Activated CD4-positive, alpha-beta T cell treated with anti-CD3 and anti-CD28 coated beads, Interleukin-2, Interleukin-6, amounts not matched to agents 100 ng/mL and 50 ng/mL, durations not matched to agents 16 hours and 8 hours (primary cell): ENCODE measurements around the gene ASB8.
A peak's percentile ranks its signal among the peaks of the same experiment; 100 is the strongest.
"Not testable (repeated sequence)": the region's sequence is repeated elsewhere in the genome, so short reads cannot be mapped to it uniquely, and the experiment has no call there.

ENCODE experiments used
- DNase-seq: peaks from one replicate; pipeline ENCODE4 v3.0.0-alpha.2; 2020

The ASB8 gene

DNA sequence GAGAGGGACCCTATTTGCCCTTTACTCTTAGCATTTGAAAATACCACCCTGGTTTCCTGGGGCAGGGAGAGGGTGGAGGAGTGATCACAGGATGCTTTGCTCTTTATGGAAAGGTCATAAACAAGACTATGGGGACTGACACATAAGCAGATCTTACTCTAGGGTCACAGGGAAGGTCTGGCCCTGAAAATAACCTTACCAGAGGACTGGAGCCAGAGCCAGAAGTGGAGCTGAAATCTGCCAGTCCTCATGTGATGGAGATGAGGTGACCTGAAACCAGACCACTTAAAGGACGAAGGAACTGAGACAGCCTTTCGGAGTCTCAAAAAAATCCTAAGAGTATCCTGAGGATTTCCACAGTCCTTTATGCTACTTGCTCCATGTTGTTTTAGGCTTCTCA, 25.8 kb downstream of the ASB8 start:
- DNase-seq, result no peak

DNA sequence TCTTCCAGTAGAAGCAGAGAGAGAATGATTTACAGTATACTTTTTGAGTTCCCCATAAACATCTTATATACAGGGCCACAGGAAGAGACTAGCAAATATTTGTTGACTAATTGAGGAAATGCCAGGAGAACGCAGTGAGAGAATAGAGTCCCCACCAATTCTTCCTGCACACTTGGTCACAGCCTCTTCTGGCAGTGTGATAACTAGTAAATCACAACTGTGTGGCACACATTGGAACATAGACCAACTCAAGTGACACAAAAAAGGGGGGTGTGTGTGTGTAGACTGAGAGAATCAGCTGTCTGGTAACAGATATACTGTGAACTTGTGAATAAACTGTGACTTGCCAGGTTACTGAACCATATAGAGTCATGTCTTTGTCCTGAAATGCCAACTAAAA, 27.9 kb downstream of the ASB8 start:
- DNase-seq, result no peak

DNA sequence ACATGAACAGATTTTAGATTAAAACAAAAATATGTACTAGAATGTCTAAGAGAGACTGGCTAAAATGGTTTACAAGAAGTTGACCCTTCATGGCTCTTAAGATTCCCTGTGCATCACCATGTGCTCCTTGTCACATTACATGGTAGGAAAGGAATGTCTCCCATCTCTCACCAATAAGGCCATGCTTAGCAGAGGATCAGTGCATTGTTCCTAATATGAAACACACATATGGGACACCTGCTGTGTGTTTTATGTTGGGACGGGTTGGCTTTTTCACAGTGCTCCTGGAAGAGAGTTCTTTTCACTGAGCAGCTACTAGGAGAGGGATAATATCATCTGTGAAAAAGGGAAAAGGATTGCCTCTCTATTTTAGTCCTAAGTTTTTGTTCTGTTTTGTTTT, 28.5 kb downstream of the ASB8 start:
- DNase-seq, result no peak

DNA sequence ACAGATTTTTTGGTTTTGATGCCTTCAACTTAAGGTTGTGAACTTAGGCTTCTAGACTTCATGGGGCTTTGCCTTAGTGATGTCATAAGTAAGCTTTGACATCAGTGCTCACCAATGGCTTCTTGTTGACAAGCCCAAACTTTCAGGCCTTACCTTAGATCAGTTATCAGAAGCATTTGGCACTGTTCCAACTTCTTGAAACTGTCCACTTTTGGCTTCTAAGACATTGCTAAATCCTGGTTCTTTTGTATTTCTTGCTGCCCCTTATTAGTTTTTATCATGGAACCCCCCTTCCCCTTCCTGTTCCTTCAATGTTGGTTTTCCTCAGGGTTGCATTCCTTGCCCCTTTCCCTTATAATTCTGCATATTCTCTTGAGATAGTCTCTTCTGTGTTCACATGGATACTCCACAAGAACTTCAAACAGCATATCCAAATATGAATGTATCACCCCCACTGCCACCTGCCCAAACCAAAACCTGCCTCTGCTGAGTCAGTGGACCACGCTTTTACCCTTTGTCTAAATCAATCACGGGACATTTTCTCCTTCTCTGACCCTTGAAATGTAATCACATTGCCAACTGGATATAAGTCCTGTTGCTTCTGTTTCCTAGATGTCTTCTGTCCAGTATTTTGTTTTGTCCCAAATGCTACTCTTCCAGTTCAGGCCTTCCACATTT, 30.2 kb downstream of the ASB8 start:
- no peak for DNase-seq

DNA sequence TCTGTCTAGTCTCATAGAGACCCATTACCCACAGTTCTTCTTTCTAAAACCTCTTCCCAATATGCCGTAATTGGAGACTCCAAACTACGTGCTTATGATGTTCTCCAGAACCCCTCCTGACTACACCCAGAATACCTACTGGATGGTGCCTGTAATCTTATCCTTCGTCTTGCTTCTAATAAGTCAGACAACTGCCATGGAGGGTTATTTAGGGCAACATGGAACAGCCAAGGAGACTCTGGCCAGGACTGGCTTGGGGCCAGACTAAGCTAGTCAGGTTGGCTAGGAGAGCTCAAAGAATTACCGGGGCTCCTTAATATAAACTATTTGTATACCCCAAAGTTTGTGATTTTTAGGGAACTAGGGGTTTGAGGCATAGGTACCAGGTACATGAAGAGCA, 31.3 kb downstream of the ASB8 start:
- no peak for DNase-seq

DNA sequence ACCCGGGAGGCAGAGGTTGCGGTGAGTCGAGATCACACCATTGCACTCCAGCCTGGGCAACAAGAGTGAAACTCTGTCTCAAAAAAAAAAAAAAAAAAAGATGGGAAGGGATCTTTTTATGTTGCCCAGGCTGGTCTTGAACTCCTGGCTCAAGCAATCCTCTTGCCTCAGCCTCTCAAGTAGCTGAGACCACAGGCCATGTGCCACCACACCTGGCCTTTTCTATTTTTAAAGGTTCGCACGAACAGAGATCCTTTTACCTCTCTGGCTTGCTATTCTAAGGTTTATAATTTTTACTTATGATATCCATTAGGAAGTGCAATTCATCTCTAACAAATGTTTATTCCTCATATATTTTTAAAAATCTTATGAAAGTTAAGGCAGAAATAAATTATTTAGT, 31.8 kb downstream of the ASB8 start:
- not testable (repeated sequence) for DNase-seq

DNA sequence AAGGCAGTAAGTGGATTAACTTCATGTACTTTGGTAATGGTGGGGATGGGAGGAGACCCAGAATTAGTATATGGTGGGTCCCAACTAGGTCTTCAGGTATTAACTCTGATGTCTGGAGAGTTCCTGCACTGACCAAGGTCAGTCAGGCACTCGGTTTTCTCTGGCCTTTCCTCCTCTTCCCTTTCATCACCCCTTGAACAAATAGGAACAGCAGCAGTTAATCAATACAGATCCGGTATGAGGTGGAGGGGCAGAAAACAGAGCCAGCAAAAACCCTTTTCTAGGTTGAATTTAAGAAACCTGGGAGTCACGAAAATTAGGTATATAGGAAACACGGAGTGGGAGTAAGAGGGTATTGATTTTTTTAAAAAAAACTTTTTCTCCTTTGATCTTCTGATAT, 34.1 kb downstream of the ASB8 start:
- DNase-seq, result no peak

DNA sequence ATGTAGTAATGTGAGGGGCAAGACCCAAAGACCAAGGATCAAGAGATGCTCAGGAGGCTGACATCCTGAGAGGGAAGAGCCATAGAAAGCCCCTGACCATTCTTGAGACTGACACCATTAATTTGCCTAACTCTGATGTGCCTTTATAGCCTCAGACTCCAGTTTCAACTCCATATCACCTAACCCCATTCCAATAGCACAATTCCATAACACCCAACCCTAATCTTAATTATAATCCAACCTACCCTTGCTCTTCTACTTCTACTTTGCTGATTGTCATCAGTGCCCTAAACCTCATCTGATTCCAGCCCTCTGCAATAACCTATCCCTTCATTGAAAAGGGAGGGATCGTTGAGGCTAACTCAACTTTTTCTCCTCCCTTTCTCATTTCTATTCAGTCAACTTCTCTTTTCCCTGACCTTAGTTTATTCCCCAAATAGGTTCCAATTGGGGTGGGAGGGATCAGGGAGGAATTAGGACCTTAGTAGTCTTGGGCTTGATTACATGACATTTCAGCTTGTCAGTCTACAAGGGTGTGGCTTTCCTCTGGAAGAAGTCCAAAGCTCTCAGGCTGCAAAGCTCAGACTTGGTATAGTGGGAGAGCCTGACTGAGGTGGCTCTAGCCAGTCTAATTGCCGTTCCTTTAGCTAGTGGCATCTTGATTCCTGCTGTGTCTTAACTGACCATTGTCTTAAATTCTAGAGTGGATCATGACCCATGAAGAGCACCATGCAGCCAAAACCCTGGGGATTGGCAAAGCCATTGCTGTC, 35.1 kb downstream of the ASB8 start:
- DNase-seq, result no peak

- no peak for DNase-seq
Observed at GRCh38 chr12:48121522-48121921, 35.8 kb downstream of the ASB8 start.

DNA sequence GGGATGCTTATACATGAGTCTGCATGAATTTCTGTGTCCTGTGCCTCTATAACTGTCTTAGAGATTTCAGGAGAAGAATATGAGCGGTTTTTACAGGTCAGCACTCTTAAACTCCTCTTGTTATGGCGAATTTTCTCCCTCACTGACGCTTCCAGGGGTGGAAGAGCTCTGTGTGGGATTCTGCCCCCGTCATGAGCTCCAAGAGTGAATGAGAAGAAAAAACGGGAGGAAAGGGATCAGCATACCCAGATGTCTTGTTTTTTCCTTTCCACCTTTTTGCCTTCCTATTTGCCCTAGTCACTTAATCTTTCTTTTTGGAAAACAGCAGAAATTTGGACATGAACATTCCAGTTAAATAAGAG, 37.5 kb downstream of the ASB8 start:
- DNase-seq, result no peak

GRCh38 chr12:48119078-48119833, 38.1 kb downstream of the ASB8 start, which contains the start of gene PFKM:
Gene PFKM, plus strand, starts transcription at chr12:48119364. Its CDS starts 3,411 bp downstream, at chr12:48122775.
- DNase-seq, result peak; percentile 90

GRCh38 chr12:48118284-48118871, 38.9 kb downstream of the ASB8 start:
- DNase-seq, result no peak

DNA sequence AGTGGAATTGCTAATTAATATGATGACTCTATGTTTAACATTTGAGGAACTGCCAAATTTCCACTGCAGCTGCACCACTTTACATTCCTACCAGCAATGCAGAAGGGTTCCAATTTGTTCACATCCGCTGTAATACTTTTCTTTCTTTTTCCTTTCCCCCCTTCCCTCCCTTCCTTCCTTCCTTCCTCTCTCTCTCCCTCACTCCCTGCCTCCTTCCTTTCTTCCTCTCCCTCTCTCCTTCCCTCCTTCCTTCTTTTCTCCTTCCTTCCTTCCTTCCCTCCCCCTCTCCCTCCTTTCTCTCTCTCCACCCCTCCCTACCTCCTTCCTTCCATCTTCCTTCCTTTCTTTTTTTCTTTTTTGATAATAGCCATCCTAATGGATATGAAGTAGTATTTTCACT, 41.4 kb downstream of the ASB8 start:
- DNase-seq, result no peak

GRCh38 chr12:48111312-48111693, 46.0 kb downstream of the ASB8 start:
- not testable (repeated sequence) for DNase-seq

DNA sequence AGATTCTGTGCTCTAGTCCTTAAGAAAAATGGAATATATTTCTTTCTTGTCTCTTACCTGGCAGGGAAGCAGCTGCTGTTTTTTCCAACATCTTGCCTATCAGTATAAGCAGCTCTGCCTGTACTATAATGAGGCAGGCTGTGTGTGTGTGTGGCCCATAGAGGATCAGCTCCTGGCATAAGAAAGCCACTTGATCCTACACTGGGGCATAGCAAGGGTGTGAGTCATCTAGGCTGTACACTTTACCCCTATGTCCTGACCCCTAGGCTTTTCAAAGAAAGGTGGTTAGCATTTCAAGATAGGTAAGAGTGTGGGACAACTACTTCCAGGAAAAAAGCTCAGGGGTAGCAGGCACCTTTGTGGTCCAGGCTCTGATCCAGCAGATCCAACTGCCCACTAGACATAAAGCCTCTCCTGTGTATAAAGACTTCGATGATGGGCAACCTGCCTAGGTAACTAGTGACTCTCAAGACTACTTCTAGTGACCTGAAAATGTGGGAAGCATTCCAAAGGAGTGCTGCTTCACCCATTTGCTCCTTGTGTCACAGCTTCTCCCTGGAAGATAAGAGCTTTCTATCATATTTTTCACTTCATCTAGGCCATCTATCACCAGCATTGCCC, 46.5 kb downstream of the ASB8 start:
- no peak for DNase-seq

DNA sequence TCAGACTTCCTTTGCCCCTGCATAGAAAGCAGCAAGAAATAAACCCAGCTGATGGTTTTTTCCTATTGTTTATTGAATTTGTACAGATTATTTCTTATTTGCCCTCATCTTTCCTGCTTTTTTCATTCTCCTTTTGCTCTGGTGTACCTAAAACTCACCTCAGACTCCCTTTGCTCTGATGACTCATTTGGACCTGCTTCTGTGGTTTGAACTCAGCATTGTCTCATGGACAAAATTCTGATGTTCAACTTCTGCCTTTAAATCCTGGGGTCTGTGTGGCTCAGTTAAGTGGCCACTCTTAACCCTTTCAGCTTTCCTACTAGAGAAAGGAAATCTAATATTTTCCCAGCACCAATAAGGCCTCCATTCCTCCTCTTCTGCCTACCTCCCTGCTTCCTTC, 47.9 kb downstream of the ASB8 start:
- peak; percentile 13 for DNase-seq

- no peak for DNase-seq
Observed at GRCh38 chr12:48106681-48107613, 50.4 kb downstream of the ASB8 start.

GRCh38 chr12:48105867-48106680, 51.2 kb downstream of the ASB8 start, which contains the start of gene SENP1:
Gene SENP1, minus strand, starts transcription at chr12:48106079. Its CDS starts 4,607 bp downstream, at chr12:48101472.
- DNase-seq, result peak; percentile 94

- peak; percentile 44 for DNase-seq
Observed at GRCh38 chr12:48105321-48105866, 51.9 kb downstream of the ASB8 start.

GRCh38 chr12:48104531-48104930, 52.8 kb downstream of the ASB8 start:
- DNase-seq, result no peak
